Measurements from ENCODE around the gene MON2. TPM values are rescaled to one million over a fixed set of nuclear protein-coding genes. Genes with fewer than 3 reads are reported as not detected.
A peak's percentile ranks its signal among the peaks of the same experiment; 100 is the strongest.

The MON2 gene
- total RNA-seq, 1 experiment from 2014 or later: 30.1 TPM

DNA sequence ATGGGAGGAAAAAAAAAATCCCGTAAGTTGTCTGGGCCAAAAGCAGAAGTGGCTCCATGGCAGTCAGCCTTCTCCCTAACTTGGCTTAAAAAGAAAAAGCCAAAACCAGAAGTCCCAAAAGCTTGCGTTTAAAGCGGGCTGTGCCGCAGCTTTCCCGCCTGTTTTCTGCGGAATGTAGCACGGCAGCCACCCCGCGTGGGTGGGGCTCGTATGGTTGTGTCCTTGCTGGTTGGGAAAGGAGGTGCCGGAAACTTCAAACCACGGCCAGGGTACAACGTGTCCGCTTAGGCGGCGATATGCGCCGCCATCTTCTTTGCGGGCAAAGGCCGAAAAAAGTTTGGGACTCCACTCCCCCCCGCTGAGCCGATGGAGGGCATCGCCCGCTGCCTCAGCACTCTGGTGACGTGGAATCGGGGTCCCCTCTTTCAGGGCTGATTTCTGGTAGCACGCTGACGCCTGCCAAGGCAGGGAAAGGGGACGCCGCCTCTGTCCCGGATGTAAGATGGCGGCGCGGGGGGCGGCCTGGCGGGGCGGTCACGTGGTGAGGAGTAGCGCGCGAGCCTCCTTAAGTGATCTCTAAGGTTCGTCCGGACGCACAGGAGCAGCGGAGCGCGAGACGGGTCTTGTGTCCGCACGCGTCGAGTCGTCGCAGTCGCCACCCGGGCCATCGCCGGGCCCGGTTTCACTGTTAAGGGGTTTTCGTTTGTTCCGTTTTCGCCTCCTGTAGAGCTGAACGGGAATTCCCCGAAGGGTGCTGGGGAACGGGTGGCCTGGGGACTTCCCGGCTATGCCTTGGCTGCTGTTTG lies 135.8 kb downstream of the MON2 start:
- DNase-seq (ENCODE audit: low read depth, low spot score) (peak; percentile 46), ATAC-seq (peak; percentile 87)
- intact Hi-C loops (cut with micrococcal nuclease; ENCODE audit: unreplicated experiment): loop anchor here (5.0 to 10.0 kb wide), 2 partner anchors 190 to 462 kb away; no protein-coding TSS in a partner anchor
- ChIA-PET CTCF (interaction anchor here (0.6 to 1.3 kb wide), 3 partner anchors 26 to 195 kb away, joined by 3 to 10 read pairs (median 3); no protein-coding TSS in a partner anchor), POLR2A (interaction anchor here (0.7 to 1.8 kb wide), 2 partner anchors 9 to 113 kb away, joined by 5 to 6 read pairs; no protein-coding TSS in a partner anchor)
- H3K27ac ChIP-seq (ENCODE audit: low read length): peak overlapping the region; percentile 94
- no peaks in the 10 kb centered on the region for H3K36me3 ChIP-seq (ENCODE audit: control insufficient read depth, insufficient read depth, low read length)
- TF ChIP-seq, protein P1, sequence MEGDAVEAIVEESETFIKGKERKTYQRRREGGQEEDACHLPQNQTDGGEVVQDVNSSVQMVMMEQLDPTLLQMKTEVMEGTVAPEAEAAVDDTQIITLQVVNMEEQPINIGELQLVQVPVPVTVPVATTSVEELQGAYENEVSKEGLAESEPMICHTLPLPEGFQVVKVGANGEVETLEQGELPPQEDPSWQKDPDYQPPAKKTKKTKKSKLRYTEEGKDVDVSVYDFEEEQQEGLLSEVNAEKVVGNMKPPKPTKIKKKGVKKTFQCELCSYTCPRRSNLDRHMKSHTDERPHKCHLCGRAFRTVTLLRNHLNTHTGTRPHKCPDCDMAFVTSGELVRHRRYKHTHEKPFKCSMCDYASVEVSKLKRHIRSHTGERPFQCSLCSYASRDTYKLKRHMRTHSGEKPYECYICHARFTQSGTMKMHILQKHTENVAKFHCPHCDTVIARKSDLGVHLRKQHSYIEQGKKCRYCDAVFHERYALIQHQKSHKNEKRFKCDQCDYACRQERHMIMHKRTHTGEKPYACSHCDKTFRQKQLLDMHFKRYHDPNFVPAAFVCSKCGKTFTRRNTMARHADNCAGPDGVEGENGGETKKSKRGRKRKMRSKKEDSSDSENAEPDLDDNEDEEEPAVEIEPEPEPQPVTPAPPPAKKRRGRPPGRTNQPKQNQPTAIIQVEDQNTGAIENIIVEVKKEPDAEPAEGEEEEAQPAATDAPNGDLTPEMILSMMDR (IDR thresholded peaks at IDR 0.05): no peak
- TF ChIP-seq, protein P2, sequence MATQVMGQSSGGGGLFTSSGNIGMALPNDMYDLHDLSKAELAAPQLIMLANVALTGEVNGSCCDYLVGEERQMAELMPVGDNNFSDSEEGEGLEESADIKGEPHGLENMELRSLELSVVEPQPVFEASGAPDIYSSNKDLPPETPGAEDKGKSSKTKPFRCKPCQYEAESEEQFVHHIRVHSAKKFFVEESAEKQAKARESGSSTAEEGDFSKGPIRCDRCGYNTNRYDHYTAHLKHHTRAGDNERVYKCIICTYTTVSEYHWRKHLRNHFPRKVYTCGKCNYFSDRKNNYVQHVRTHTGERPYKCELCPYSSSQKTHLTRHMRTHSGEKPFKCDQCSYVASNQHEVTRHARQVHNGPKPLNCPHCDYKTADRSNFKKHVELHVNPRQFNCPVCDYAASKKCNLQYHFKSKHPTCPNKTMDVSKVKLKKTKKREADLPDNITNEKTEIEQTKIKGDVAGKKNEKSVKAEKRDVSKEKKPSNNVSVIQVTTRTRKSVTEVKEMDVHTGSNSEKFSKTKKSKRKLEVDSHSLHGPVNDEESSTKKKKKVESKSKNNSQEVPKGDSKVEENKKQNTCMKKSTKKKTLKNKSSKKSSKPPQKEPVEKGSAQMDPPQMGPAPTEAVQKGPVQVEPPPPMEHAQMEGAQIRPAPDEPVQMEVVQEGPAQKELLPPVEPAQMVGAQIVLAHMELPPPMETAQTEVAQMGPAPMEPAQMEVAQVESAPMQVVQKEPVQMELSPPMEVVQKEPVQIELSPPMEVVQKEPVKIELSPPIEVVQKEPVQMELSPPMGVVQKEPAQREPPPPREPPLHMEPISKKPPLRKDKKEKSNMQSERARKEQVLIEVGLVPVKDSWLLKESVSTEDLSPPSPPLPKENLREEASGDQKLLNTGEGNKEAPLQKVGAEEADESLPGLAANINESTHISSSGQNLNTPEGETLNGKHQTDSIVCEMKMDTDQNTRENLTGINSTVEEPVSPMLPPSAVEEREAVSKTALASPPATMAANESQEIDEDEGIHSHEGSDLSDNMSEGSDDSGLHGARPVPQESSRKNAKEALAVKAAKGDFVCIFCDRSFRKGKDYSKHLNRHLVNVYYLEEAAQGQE (IDR thresholded peaks at IDR 0.05; ENCODE audit: insufficient read depth in 1 of 2, low read depth in 2 of 2, low read length in 1 of 2): 0 out of 4 replicates have a peak, but pooled peaks of 1 of the 2 experiments have one; percentile 43
- 0 out of 2 replicates have a peak, but pooled peaks have one; percentile 40 for TF ChIP-seq SIN3A (IDR thresholded peaks at IDR 0.05; ENCODE audit: borderline replicate concordance, insufficient read depth, low read depth, low read length)
- peak; percentile 93 for TF ChIP-seq POLR2AphosphoS5 (IDR thresholded peaks at IDR 0.05; ENCODE audit: low read depth, low read length)
- TF ChIP-seq TCF7L2 (IDR thresholded peaks at IDR 0.05; ENCODE audit: low read depth, low read length): peak; percentile 84
- no peaks in the 10 kb centered on the region for H3K9me3 ChIP-seq (ENCODE audit: control insufficient read depth, insufficient read depth, low read depth, low read length)
- H3K4me3 ChIP-seq (ENCODE audit: low read depth in 2 of 2, low read length in 2 of 2): peak overlapping the region; percentile 89 to 98
- no peaks in the 10 kb centered on the region for H3K27me3 ChIP-seq (ENCODE audit: control insufficient read depth, insufficient read depth, low read length)
- peaks cover 25% of the 10 kb centered on the region for H3K4me1 ChIP-seq (ENCODE audit: control insufficient read depth, insufficient read depth, low read length)
- no TSS peak for BruUV-seq (replicated peaks)
- in situ Hi-C loops (cut with HindIII; ENCODE audit: low pct_unique_long_range_greater_than_20kb, low sequenced_read_pairs): loop anchor here (25.0 kb wide), 1 partner anchor 185 kb away; no protein-coding TSS in a partner anchor

- ChIA-PET POLR2A (interaction anchor here (0.6 to 1.8 kb wide), 5 partner anchors 10 to 149 kb away, joined by 4 to 10 read pairs (median 5); no protein-coding TSS in a partner anchor), CTCF (interaction anchor here (1.3 kb wide), 1 partner anchor 191 kb away, joined by 10 read pairs; no protein-coding TSS in a partner anchor)
- intact Hi-C loops (cut with micrococcal nuclease; ENCODE audit: unreplicated experiment) (loop anchor here (5.0 to 10.0 kb wide), 2 partner anchors 189 to 462 kb away; no protein-coding TSS in a partner anchor), in situ Hi-C loops (cut with HindIII; ENCODE audit: low pct_unique_long_range_greater_than_20kb, low sequenced_read_pairs) (loop anchor here (25.0 kb wide), 1 partner anchor 184 kb away; no protein-coding TSS in a partner anchor)
- peak overlapping the region; percentile 94 for H3K27ac ChIP-seq (ENCODE audit: low read length)
- no peaks in the 10 kb centered on the region for H3K9me3 ChIP-seq (ENCODE audit: control insufficient read depth, insufficient read depth, low read depth, low read length)
- no peaks in the 10 kb centered on the region for H3K27me3 ChIP-seq (ENCODE audit: control insufficient read depth, insufficient read depth, low read length)
- no peaks in the 10 kb centered on the region for H3K36me3 ChIP-seq (ENCODE audit: control insufficient read depth, insufficient read depth, low read length)
- peak; percentile 91 for ATAC-seq
- TF ChIP-seq POLR2AphosphoS5 (IDR thresholded peaks at IDR 0.05; ENCODE audit: low read depth, low read length) (0 out of 2 replicates have a peak, but pooled peaks have one; percentile 21), TCF7L2 (IDR thresholded peaks at IDR 0.05; ENCODE audit: low read depth, low read length) (no peak)
- TF ChIP-seq, protein P1 (IDR thresholded peaks at IDR 0.05): peak; percentile 63
- TF ChIP-seq, protein P2 (IDR thresholded peaks at IDR 0.05; ENCODE audit: insufficient read depth in 1 of 2, low read depth in 2 of 2, low read length in 1 of 2): 0 out of 4 replicates have a peak, but pooled peaks of 1 of the 2 experiments have one; percentile 19
- DNase-seq (ENCODE audit: low read depth, low spot score): no peak
- peak overlapping the region; percentile 89 to 98 for H3K4me3 ChIP-seq (ENCODE audit: low read depth in 2 of 2, low read length in 2 of 2)
- BruUV-seq (replicated peaks): no TSS peak
- peaks cover 25% of the 10 kb centered on the region for H3K4me1 ChIP-seq (ENCODE audit: control insufficient read depth, insufficient read depth, low read length)
Measured at GRCh38 chr12:62603061-62603810, 136.6 kb downstream of the MON2 start.
